GM12878 (cell line): Measurements from ENCODE around the gene PAPLN. TPM values are rescaled to one million over a fixed set of nuclear protein-coding genes. Genes with fewer than 3 reads are reported as not detected.
A peak's percentile ranks its signal among the peaks of the same experiment; 100 is the strongest.

Source experiments
- ATAC-seq: fragments of 200-7000 bp; cut with Tn5 transposase; 3 replicates; pipeline ENCODE4 v1.9.1; 2020; ENCODE audit warnings: mild to moderate bottlenecking, moderate library complexity
- BruUV-seq: library from RNA; stranded (reverse); fragments of 400-500 nt; replicated peaks from 2 replicates; lab custom pipeline; 2021; lab: Mats Ljungman, UMichigan
- CTCF ChIA-PET: fragments of 300-600 bp; sonication (Branson Sonifier 250); formaldehyde crosslinking; extraction: SDS; loops from one replicate; lab custom pipeline; 2021; ENCODE audit warnings: inconsistent platforms; lab: Yijun Ruan, JAX
- POLR2A ChIA-PET: fragments of 350-600 bp; formaldehyde crosslinking; extraction: SDS; loops from one replicate; lab custom pipeline; 2021; ENCODE audit warnings: inconsistent platforms; lab: Charles Lee
- RAD21 ChIA-PET: fragments of 300-600 bp; sonication (Branson Sonifier 250); formaldehyde crosslinking; loops from one replicate; lab custom pipeline; 2023; ENCODE audit warnings: antibody characterized with exemption; ENCODE audit not compliant: unreplicated experiment; lab: Charles Lee
- SMC1A ChIA-PET: fragments of 300-600 bp; sonication (Branson Sonifier 250); formaldehyde crosslinking; loops from one replicate; lab custom pipeline; 2023; ENCODE audit not compliant: unreplicated experiment, uncharacterized antibody; lab: Charles Lee
- DNase-seq: peaks from one replicate; pipeline ENCODE4 v3.0.0-alpha.2; 2011; ENCODE audit warnings: low read depth, low spot score
- FAIRE-seq: peaks from 3 replicates; lab custom pipeline; 2011; peaks lifted over from hg19 to GRCh38; lab: Jason Lieb, UNC
- H2AFZ ChIP-seq: 2 replicates; pipeline ENCODE4 v1.6.0; 2011; ENCODE audit warnings: low read depth, low read length, control low read depth; ENCODE audit not compliant: control insufficient read depth
- H3K27ac ChIP-seq: 2 replicates; pipeline ENCODE4 v1.5.1; 2011; ENCODE audit warnings: control low read depth; ENCODE audit not compliant: control insufficient read depth, insufficient read depth
- H3K27me3 ChIP-seq, 2 experiments: replicated peaks in 1 of 2; 2 replicates each; pipeline versions ENCODE4 v1.6.0 to v1.6.1; 2011; ENCODE audit warnings: low read length in 1 of 2; ENCODE audit not compliant: control insufficient read depth in 2 of 2, insufficient read depth in 2 of 2
- H3K36me3 ChIP-seq, 2 experiments: 2 replicates each; pipeline ENCODE4 v1.5.1; 2011; ENCODE audit warnings: low read length in 1 of 2; ENCODE audit not compliant: control insufficient read depth in 2 of 2, insufficient read depth in 2 of 2
- H3K4me1 ChIP-seq: 2 replicates; pipeline ENCODE4 v1.6.1; 2011; ENCODE audit warnings: mild to moderate bottlenecking, low read length, moderate library complexity, mixed read lengths; ENCODE audit not compliant: control insufficient read depth, insufficient read depth
- H3K4me2 ChIP-seq: 2 replicates; pipeline ENCODE4 v1.6.0; 2011; ENCODE audit warnings: control low read depth; ENCODE audit not compliant: control insufficient read depth, insufficient read depth
- H3K4me3 ChIP-seq: fragments of 200-600 bp; sonication (generic); 2 replicates; pipeline ENCODE4 v1.5.1; 2016
- H3K79me2 ChIP-seq: 2 replicates; pipeline ENCODE4 v1.6.0; 2011; ENCODE audit warnings: low read length; ENCODE audit not compliant: control insufficient read depth, insufficient read depth
- H3K9ac ChIP-seq: 2 replicates; pipeline ENCODE4 v1.8.0; 2011; ENCODE audit warnings: low read length, control low read depth, mixed read lengths; ENCODE audit not compliant: control insufficient read depth, insufficient read depth
- H3K9me3 ChIP-seq: replicated peaks from 3 replicates; pipeline ENCODE4 v1.5.1; 2011; ENCODE audit warnings: mild to moderate bottlenecking, low read length; ENCODE audit not compliant: control insufficient read depth, insufficient read depth
- H4K20me1 ChIP-seq: 2 replicates; pipeline ENCODE4 v1.6.0; 2011; ENCODE audit not compliant: control insufficient read depth, insufficient read depth
- EP300 ChIP-seq, 2 experiments: fragments of 150-350 bp in 1 of 2; IDR thresholded peaks; 2 replicates each; pipeline ENCODE4 v1.6.1; 2011 to 2012; ENCODE audit warnings: low read depth in 2 of 2, low read length in 2 of 2, borderline replicate concordance in 1 of 2, improper control_type of control experiment in 1 of 2, inconsistent platforms in 1 of 2; ENCODE audit not compliant: control insufficient read depth in 1 of 2
- HDAC2 ChIP-seq: fragments of 200-600 bp; sonication (generic); IDR thresholded peaks from 2 replicates; pipeline ENCODE4 v1.6.1; 2017
- NR2C1 ChIP-seq: fragments of 450-650 bp; IDR thresholded peaks from 2 replicates; pipeline ENCODE4 v1.6.1; 2017; ENCODE audit warnings: antibody characterized with exemption, mild to moderate bottlenecking, moderate library complexity
- NR2F1 ChIP-seq: fragments of 450-650 bp; conservative IDR thresholded peaks from 2 replicates; pipeline ENCODE4 v1.6.1; 2017; ENCODE audit warnings: mild to moderate bottlenecking
- POLR2AphosphoS2 ChIP-seq: IDR thresholded peaks from 2 replicates; pipeline ENCODE4 v1.6.1; 2011; ENCODE audit warnings: low read depth, mild to moderate bottlenecking, low read length, improper control_type of control experiment, moderate library complexity
- POLR2AphosphoS5 ChIP-seq: IDR thresholded peaks from 2 replicates; pipeline ENCODE4 v1.6.1; 2011; ENCODE audit warnings: mild to moderate bottlenecking, low read length, inconsistent platforms
- SPI1 ChIP-seq: IDR thresholded peaks from 2 replicates; pipeline ENCODE4 v1.6.1; 2011; ENCODE audit warnings: low read depth, mild to moderate bottlenecking, low read length, moderate library complexity, borderline replicate concordance; ENCODE audit not compliant: insufficient read depth
- SREBF1 ChIP-seq: IDR thresholded peaks from 2 replicates; pipeline ENCODE4 v1.6.1; 2012; ENCODE audit warnings: mild to moderate bottlenecking, low read length
- TCF12 ChIP-seq: IDR thresholded peaks from 2 replicates; pipeline ENCODE4 v1.6.1; 2011; ENCODE audit warnings: low read depth, mild to moderate bottlenecking, low read length
- ZBTB33 ChIP-seq: fragments of 450-650 bp; IDR thresholded peaks from 2 replicates; pipeline ENCODE4 v1.6.1; 2017; ENCODE audit warnings: mild to moderate bottlenecking
- WGBS: methylation state at CpG from one replicate; pipeline ENCODE4 v1.1.6; 2016; ENCODE audit warnings: low lambda C conversion rate; ENCODE audit not compliant: insufficient replicate concordance, insufficient coverage; ENCODE audit errors: missing lambda C conversion rate; 5-methylcytosine and 5-hydroxymethylcytosine counted together
- in situ Hi-C: fragments of 300-500 bp; cut with MboI; formaldehyde crosslinking; loops from 9 replicates; pipeline ENCODE4 v1.14.3; 2018; ENCODE audit warnings: mixed read lengths
- intact Hi-C: fragments of 100-400 bp; cut with micrococcal nuclease; formaldehyde crosslinking; loops from one replicate; pipeline ENCODE4 v1.14.2; 2022; ENCODE audit not compliant: unreplicated experiment
- polyA plus RNA-seq, 11 experiments: library from polyadenylated mRNA; depleted of rRNA in 4 of 11; unstranded in 6 of 11; stranded (reverse) in 5 of 11; fragments of >200 nt; fragmentation: Nextera tagmentation in 4 of 11; fragmentation: Illumina TruSeq in 1 of 11; extraction: Ambion mirVana in 4 of 11; extraction: Trizol in 1 of 11; gene quantifications; 1 replicate in 1 of 11; 2 replicates in 10 of 11; pipeline versions ENCODE4 v1.2.1 to v1.2.3, GENCODE V29; 2011 to 2016; ENCODE audit warnings: inconsistent platforms in 2 of 11, missing spikeins in 2 of 11, low read depth in 1 of 11
- total RNA-seq, 4 experiments: library from RNA; depleted of rRNA in 3 of 4; stranded (reverse); fragments of >200 nt in 3 of 4; fragmentation: Illumina TruSeq in 1 of 4; extraction: Trizol in 1 of 4; gene quantifications; 2 replicates each; pipeline versions ENCODE4 v1.2.1 to v1.2.3, GENCODE V29; 2013 to 2021

Gene PAPLN
- total and polyA plus RNA-seq, 10 of the 15 experiments (the other 5 are each of a cell fraction or from before 2014, with no cell fraction given), result 1.8 to 19.8 (median 7.4) TPM

DNA sequence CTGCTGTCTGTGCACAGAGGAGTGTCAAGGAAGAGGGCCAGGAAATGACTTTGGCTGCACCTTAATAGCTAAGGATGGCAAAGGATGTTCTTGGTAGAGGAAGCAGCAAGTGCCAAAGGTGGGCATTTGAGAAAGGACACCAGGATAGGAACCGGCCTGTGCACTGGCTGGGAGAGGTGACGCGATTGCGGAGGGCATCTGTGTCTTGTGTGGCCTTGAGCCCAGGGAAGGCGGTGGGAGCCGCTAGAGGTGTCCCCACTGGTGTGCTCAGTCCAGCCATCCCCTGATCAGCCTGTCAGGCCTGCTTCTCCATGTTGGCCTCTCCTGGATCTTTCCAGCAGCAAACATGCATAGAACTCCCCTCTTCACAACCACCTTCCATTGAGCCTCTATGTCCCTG lies 30.2 kb downstream of the PAPLN start:
- H3K9ac ChIP-seq, result no peak overlapping the region
- H3K4me3 ChIP-seq, result no peak overlapping the region
- TF ChIP-seq POLR2AphosphoS5, result 0 out of 2 replicates have a peak, but pooled peaks have one; percentile 17
- no peak for TF ChIP-seq HDAC2
- intact Hi-C loops (no loop called here), in situ Hi-C loops (no loop called here)
- peaks cover 1 to 2% of the 10 kb centered on the region in 2 experiments; a peak in 2 of 4 replicates for H3K36me3 ChIP-seq
- ChIA-PET CTCF (interaction anchor here (1.3 to 2.5 kb wide), 3 partner anchors 36 to 95 kb away, joined by 3 to 9 read pairs (median 8); no protein-coding TSS in a partner anchor), RAD21 (interaction anchor here (0.8 kb wide), 1 partner anchor 27 kb away, joined by 3 read pairs; no protein-coding TSS in a partner anchor), POLR2A (no interaction called here), SMC1A (interaction anchor here (1.3 to 2.7 kb wide), 2 partner anchors 22 to 35 kb away, joined by 3 to 13 read pairs; no protein-coding TSS in a partner anchor)
- H4K20me1 ChIP-seq, result no peaks in the 10 kb centered on the region
- WGBS, result 88% methylated on average over 6 of the region's 6 CpGs
- H3K79me2 ChIP-seq, result no peaks in the 10 kb centered on the region
- ATAC-seq (no peak), FAIRE-seq (no peak), DNase-seq (no peak)
- no peaks in the 10 kb centered on the region; a peak in 1 of 4 replicates for H3K27me3 ChIP-seq
- no peak overlapping the region for H3K27ac ChIP-seq
- no TSS peak for BruUV-seq
- no peak overlapping the region for H2AFZ ChIP-seq
- H3K4me1 ChIP-seq, result peaks cover 14% of the 10 kb centered on the region
- no peaks in the 10 kb centered on the region for H3K9me3 ChIP-seq
- no peak overlapping the region for H3K4me2 ChIP-seq

- Histone ChIP-seq H3K4me3 (peak overlapping the region; percentile 46; the same call in 1 of the 2 replicates), H3K27ac (peak overlapping the region; percentile 3; the same call in 1 of the 2 replicates), H4K20me1 (no peaks in the 10 kb centered on the region), H3K9ac (peak overlapping the region; percentile 46; the same call in 1 of the 2 replicates), H3K4me2 (peak overlapping the region; percentile 92), H3K79me2 (no peaks in the 10 kb centered on the region), H3K27me3 (no peaks in the 10 kb centered on the region), H3K9me3 (no peaks in the 10 kb centered on the region), H3K36me3 (peaks cover 5 to 8% of the 10 kb centered on the region in 2 experiments; a peak in 3 of 4 replicates), H3K4me1 (peaks cover 14% of the 10 kb centered on the region), H2AFZ (peak overlapping the region; percentile 52)
- ChIA-PET CTCF (interaction anchor here (0.9 to 3.0 kb wide), 5 partner anchors 20 to 206 kb away, joined by 3 to 9 read pairs (median 4); no protein-coding TSS in a partner anchor), POLR2A (interaction anchor here (0.6 to 1.2 kb wide), 8 partner anchors 13 to 246 kb away, joined by 3 to 7 read pairs (median 3); no protein-coding TSS in a partner anchor), RAD21 (interaction anchor here (1.0 to 4.1 kb wide), 6 partner anchors 20 to 202 kb away, joined by 3 to 20 read pairs (median 4); no protein-coding TSS in a partner anchor), SMC1A (interaction anchor here (1.0 to 6.9 kb wide), 9 partner anchors 11 to 212 kb away, joined by 3 to 42 read pairs (median 4); partner anchors contain the start of gene RBM25)
- no peak for DNase-seq
- in situ Hi-C loops (no loop called here), intact Hi-C loops (no loop called here)
- 7% methylated on average over 48 of the region's 48 CpGs for WGBS
- ATAC-seq, result peak; percentile 97
- no TSS peak for BruUV-seq
- no peak for FAIRE-seq
- TF ChIP-seq TCF12 (no peak), SPI1 (0 out of 2 replicates have a peak, but pooled peaks have one; percentile 1), POLR2AphosphoS2 (peak; percentile 49), NR2F1 (peak; percentile 86), EP300 (IDR thresholded peaks at IDR 0.05; ENCODE audit: borderline replicate concordance in 1 of 2, control insufficient read depth in 1 of 2, low read depth in 2 of 2, low read length in 2 of 2) (0 out of 4 replicates have a peak, but pooled peaks of 1 of the 2 experiments have one; percentile 21), ZBTB33 (peak; percentile 69; the same call in 1 of the 2 replicates), NR2C1 (peak; percentile 27; the same call in 1 of the 2 replicates), SREBF1 (no peak)
Measured at GRCh38 chr14:73269729-73270531, 32.6 kb downstream of the PAPLN start.
